ENCODE results near the gene NAPEPLD.

GRCh38 chr7:103082497-103082896, 66.4 kb downstream of the NAPEPLD start:
- TF ChIP-seq ZNF274 (IDR thresholded peaks at IDR 0.05; ENCODE audit: low read depth, low read length): no peak
- TF ChIP-seq YY1 (IDR thresholded peaks at IDR 0.05; ENCODE audit: insufficient read depth, insufficient read length): no peak
